GM18858 (cell line): ENCODE results near the gene RAP1B.

ENCODE experiments used
- ATAC-seq: cut with Tn5 transposase; IDR thresholded peaks from one replicate; pipeline ENCODE4 v1.9.1; 2021; ENCODE audit not compliant: unreplicated experiment

The RAP1B gene

GRCh38 chr12:68686595-68687521, 76.2 kb downstream of the RAP1B start, which contains the start of gene NUP107:
Gene NUP107 (plus strand): TSS chr12:68686978. CDS start chr12:68687066, 88 bp downstream.
- ATAC-seq = peak; percentile 91

GRCh38 chr12:68695454-68695853, 84.8 kb downstream of the RAP1B start:
- ATAC-seq = no peak

- ATAC-seq = no peak
Observed at GRCh38 chr12:68699486-68699885, 88.8 kb downstream of the RAP1B start.
